MG63 (cell line): ENCODE measurements around the gene PC. TPM values are rescaled to one million over a fixed set of nuclear protein-coding genes. Genes with fewer than 3 reads are reported as not detected.
"Not testable (repeated sequence)": the region's sequence is repeated elsewhere in the genome, so short reads cannot be mapped to it uniquely, and the experiment has no call there.

Experiments
- DNase-seq: peaks from one replicate; pipeline ENCODE4 v3.0.0-alpha.2; 2020
- H3K27me3 ChIP-seq: fragments of 250-450 bp; sonication (Bioruptor Pico); 2 replicates; pipeline ENCODE4 v1.5.1; 2020; ENCODE audit warnings: mild to moderate bottlenecking, moderate library complexity
- H3K36me3 ChIP-seq: fragments of 250-450 bp; sonication (Bioruptor Pico); 2 replicates; pipeline ENCODE4 v1.5.1; 2020; ENCODE audit warnings: mild to moderate bottlenecking, moderate library complexity
- H3K4me3 ChIP-seq: fragments of 250-450 bp; sonication (Bioruptor Pico); 2 replicates; pipeline ENCODE4 v1.5.1; 2020; ENCODE audit warnings: mild to moderate bottlenecking, moderate library complexity
- H3K9me3 ChIP-seq: fragments of 250-450 bp; sonication (Bioruptor Pico); 2 replicates; pipeline ENCODE4 v1.5.1; 2020; ENCODE audit warnings: mild to moderate bottlenecking, moderate library complexity
- total RNA-seq: library from RNA; depleted of rRNA; stranded (reverse); fragments of >200 nt; shearing (Covaris generic); gene quantifications from 2 replicates; pipeline ENCODE4 v1.2.3, GENCODE V29; 2014; ENCODE audit warnings: low replicate concordance

PC gene
- total RNA-seq, 1 experiment from 2014 or later, result 13.0 TPM

GRCh38 chr11:66841861-66842260 lies 116.3 kb downstream of the PC start:
- Histone ChIP-seq H3K4me3 (peak overlapping the region; percentile 87), H3K27me3 (no peaks in the 10 kb centered on the region), H3K9me3 (no peaks in the 10 kb centered on the region), H3K36me3 (peaks cover 48% of the 10 kb centered on the region)
- no peak for DNase-seq

DNA sequence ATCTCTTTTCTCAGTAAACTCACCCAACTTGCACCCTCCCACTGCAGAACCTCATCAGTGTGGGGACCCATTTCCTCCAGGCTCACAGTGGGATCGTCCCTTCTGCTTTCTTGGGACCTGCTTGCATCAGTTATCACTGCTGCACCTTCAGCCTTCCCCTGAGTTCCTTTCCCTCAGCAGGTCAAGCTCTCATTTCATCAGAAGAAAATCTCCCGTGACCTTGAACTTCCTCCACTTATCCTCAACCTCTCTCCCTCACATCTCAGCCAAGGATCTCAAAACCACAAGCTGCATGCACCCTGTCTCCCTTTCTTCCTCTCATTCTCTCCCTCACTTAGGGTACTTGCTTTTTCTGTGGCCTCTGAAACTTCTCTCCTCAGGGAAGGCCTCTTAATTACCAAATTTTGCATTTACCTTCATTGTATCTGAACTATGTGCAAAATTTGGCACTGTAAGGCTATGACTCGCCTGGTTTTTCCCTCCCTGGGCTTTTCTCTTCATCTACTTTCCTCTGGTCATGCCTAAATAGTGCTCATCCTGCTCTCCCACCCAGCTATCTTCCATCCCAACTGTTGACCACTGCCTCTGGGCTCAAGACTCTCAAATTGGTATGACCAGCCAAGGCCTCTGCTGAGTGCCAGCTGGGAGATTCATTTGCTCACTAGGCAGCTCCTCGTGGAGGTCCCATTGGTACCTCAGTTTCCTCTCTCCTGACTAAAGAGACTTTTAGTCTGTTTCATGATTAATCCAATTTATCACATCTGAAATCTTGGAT lies 117.7 kb downstream of the PC start:
- Histone ChIP-seq H3K36me3 (peaks cover 41% of the 10 kb centered on the region), H3K4me3 (no peak overlapping the region), H3K9me3 (no peaks in the 10 kb centered on the region), H3K27me3 (no peaks in the 10 kb centered on the region)
- DNase-seq, result no peak

DNA sequence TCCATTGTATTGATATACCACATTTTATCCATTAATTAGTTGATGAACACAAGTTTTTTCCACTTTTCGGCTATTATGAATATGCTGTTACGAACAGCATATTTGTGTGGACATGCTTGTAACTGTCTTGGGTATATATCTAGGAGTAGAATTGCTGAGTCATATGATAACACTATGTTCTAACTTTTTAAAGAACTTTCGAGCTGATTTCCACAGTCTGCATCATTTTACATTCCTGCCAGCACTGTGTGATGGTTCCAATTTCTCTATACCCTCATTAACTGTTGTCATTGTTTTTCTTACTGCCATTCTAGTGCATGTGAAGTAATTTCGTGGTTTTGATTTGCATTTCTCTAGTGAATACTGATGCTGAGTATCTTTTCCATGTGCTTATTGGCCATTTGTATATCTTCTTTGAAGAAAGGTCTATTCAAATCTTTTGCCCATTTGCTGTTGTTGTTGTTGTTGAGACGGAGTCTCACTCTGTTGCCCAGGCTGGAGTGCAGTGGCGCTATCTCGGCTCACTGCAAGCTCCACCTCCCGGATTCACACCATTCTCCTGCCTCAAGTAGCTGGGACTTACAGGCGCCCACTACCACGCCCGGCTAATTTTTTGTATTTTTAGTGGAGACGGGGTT lies 122.3 kb downstream of the PC start:
- no peak for DNase-seq
- H3K27me3 ChIP-seq, result no peaks in the 10 kb centered on the region
- no peak overlapping the region for H3K4me3 ChIP-seq
- no peaks in the 10 kb centered on the region for H3K9me3 ChIP-seq
- H3K36me3 ChIP-seq, result peaks cover 12% of the 10 kb centered on the region

GRCh38 chr11:66834943-66835342 lies 123.2 kb downstream of the PC start:
- H3K27me3 ChIP-seq, result no peaks in the 10 kb centered on the region
- no peak for DNase-seq

GRCh38 chr11:66834539-66834845 lies 123.7 kb downstream of the PC start:
- no peak overlapping the region for H3K4me3 ChIP-seq
- DNase-seq, result no peak
- H3K9me3 ChIP-seq, result no peaks in the 10 kb centered on the region

More at GRCh38 chr11:66834943-66835342, 123.2 kb downstream of the PC start:
- H3K4me3 ChIP-seq, result no peak overlapping the region
- no peaks in the 10 kb centered on the region for H3K9me3 ChIP-seq
- H3K36me3 ChIP-seq, result peaks cover 6% of the 10 kb centered on the region

GRCh38 chr11:66824573-66824972 lies 133.6 kb downstream of the PC start:
- DNase-seq, H3K9me3 ChIP-seq, H3K27me3 ChIP-seq, H3K4me3 ChIP-seq, H3K36me3 ChIP-seq: not testable (repeated sequence)

More at GRCh38 chr11:66834539-66834845, 123.7 kb downstream of the PC start:
- Histone ChIP-seq H3K27me3 (no peaks in the 10 kb centered on the region), H3K36me3 (peaks cover 6% of the 10 kb centered on the region)

DNA sequence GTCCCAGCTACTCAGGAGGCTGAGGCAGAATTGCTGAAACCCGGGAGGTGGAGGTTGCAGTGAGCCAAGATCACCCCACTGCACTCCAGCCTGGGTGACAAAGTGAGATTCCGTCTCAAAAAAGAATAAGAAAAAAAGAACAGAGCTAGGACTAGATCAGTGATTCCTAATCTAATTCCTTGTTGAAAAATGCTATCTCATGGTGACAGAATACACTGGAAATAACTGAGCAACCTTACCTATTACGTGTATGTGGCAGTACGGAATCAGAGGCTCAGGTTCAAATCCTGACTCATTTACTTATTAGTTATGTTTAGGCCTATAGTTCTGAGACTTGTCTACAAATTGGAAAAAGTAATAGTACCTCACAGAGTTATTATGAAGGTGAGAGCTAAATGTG lies 134.5 kb downstream of the PC start:
- peaks cover 9% of the 10 kb centered on the region for H3K36me3 ChIP-seq
- no peaks in the 10 kb centered on the region for H3K9me3 ChIP-seq
- no peaks in the 10 kb centered on the region for H3K27me3 ChIP-seq
- DNase-seq, result no peak
- no peak overlapping the region for H3K4me3 ChIP-seq

DNA sequence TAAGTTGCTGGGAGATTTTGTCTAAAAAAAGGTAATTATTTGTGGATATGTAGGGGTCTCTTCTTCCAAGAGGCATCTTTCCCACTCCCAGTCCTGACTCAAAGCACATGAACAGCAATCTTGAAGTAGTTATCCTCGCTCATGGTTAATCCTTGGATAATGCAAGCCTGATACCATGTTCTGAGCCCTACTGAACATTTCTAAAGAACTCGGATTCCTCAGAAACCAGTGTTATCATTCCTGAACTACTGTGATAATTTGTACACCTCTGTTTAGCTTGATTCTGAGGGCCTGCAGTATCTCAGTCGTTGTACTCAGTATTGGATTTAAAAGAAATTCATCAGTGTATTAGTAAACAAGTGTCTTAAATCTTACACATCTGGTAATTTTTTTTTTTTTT lies 137.3 kb downstream of the PC start:
- DNase-seq, result no peak
- no peaks in the 10 kb centered on the region for H3K27me3 ChIP-seq
- peaks cover 10% of the 10 kb centered on the region for H3K36me3 ChIP-seq
- no peaks in the 10 kb centered on the region for H3K9me3 ChIP-seq
- H3K4me3 ChIP-seq, result no peak overlapping the region

- H3K9me3 ChIP-seq, result no peaks in the 10 kb centered on the region
- DNase-seq, result no peak
- H3K4me3 ChIP-seq, result no peak overlapping the region
- H3K27me3 ChIP-seq, result no peaks in the 10 kb centered on the region
- peaks cover 10% of the 10 kb centered on the region for H3K36me3 ChIP-seq
These were observed 137.8 kb downstream of the PC start for GRCh38 chr11:66820381-66820780.

DNA sequence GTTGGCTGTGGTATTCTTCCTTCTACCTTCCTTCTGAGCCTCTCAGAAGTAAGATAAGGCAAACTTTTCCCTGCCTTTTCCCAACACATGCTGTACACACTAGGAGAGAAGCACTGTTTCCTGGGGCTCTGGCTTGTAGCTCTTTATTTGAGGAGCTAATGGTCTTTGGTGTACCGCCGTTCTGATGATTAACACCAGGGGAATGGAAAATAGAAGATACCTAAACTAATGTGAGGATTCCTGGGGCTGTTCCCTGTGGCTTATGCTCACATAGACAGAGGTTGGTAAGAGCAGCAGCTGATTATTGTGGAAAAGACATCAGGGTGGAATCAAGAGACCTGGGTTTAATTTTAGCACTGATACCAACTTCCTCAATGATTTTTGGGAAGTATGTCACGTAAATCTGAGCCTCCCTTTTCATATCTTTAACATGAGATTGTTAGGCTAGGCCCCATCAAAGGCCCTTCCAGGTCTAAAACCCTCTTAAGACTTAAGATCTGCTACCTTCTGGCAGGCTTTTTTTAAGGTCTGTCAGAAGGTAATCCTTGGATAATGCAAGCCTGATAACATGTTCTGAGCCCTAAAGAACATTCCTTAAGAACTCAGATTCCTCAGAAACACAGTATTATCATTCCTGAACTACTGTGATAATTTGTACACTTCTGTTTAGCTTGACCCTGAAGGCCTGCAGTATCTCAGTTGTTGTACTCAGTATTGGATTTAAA lies 139.8 kb downstream of the PC start:
- no peaks in the 10 kb centered on the region for H3K27me3 ChIP-seq
- no peak overlapping the region for H3K4me3 ChIP-seq
- H3K9me3 ChIP-seq, result no peaks in the 10 kb centered on the region
- DNase-seq, result no peak
- peaks cover 7% of the 10 kb centered on the region; the same call in 1 of the 2 replicates for H3K36me3 ChIP-seq

DNA sequence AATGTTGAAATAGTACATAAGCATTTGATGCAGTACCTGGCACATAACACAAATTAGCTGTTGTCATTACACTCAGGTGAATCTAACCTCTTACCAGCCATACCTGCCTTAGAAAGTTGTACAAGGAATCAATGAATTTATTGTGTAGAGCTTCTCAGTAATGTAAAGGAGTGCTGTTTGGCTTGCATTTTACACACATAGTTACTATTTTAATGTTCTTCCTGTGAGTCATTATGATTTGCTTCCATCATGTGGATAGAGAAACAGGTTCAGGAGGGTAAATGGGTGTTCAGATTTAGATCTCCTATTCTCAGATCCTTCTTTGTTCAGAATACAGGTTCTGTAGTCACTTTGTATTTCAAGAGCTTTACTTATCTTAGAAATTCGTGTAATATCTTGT lies 142.5 kb downstream of the PC start:
- Histone ChIP-seq H3K27me3 (no peaks in the 10 kb centered on the region), H3K36me3 (peaks cover 7% of the 10 kb centered on the region; the same call in 1 of the 2 replicates), H3K9me3 (no peaks in the 10 kb centered on the region), H3K4me3 (no peak overlapping the region)
- no peak for DNase-seq

GRCh38 chr11:66814678-66815077 lies 143.5 kb downstream of the PC start:
- DNase-seq, result no peak
- Histone ChIP-seq H3K4me3 (no peak overlapping the region), H3K9me3 (no peaks in the 10 kb centered on the region), H3K36me3 (peaks cover 7% of the 10 kb centered on the region; the same call in 1 of the 2 replicates), H3K27me3 (no peaks in the 10 kb centered on the region)

GRCh38 chr11:66810576-66811185 lies 147.5 kb downstream of the PC start:
- Histone ChIP-seq H3K9me3 (no peaks in the 10 kb centered on the region), H3K36me3 (no peaks in the 10 kb centered on the region), H3K4me3 (no peak overlapping the region), H3K27me3 (no peaks in the 10 kb centered on the region)
- DNase-seq, result no peak

- DNase-seq, result no peak
- no peaks in the 10 kb centered on the region for H3K36me3 ChIP-seq
- no peak overlapping the region for H3K4me3 ChIP-seq
- H3K27me3 ChIP-seq, result no peaks in the 10 kb centered on the region
- H3K9me3 ChIP-seq, result no peaks in the 10 kb centered on the region
These were observed 148.6 kb downstream of the PC start for GRCh38 chr11:66809592-66809991.

DNA sequence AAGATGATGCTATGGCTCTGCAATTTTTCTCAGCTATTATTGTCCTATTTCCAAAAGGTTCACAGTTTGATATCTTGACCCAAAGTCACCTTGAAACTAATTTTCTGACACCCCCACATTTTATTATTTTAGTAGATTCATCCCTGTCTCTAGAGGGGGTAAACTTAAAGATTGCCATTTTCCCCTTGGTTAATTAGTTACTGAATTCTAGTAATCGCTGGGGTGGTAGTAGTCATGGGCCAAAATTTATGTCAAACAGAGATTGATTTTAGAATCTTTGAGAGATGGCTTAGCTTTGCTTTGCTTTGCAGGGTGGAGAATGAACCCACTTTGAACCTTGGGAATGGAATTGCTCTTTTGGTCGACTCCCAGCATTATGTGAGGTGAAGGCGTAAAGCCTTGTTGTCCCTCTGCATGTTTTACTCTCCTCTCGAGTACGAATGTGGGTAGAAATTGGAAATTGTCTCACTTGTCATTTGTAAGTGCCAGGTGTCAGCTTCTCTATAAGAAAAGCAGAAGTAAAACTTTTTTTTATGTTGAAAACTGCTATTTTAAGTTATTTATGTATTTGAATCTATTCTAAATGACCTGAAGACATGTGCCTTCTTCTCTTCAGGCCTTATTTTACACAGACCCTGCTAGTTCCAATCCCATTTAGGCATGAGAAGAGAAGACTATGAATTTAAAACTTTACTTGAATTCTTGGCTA lies 157.3 kb downstream of the PC start:
- no peak overlapping the region for H3K4me3 ChIP-seq
- no peaks in the 10 kb centered on the region for H3K9me3 ChIP-seq
- no peaks in the 10 kb centered on the region for H3K27me3 ChIP-seq
- no peak for DNase-seq
- 0 out of 2 replicates have a peak, but pooled peaks cover 3% of the 10 kb centered on the region for H3K36me3 ChIP-seq

- H3K27me3 ChIP-seq, H3K9me3 ChIP-seq, DNase-seq, H3K4me3 ChIP-seq, H3K36me3 ChIP-seq: not testable (repeated sequence)
These were observed 158.4 kb downstream of the PC start for GRCh38 chr11:66799815-66800214.
